ENCODE measurements around the gene ELAVL2. TPM values are rescaled to one million over a fixed set of nuclear protein-coding genes. Genes with fewer than 3 reads are reported as not detected.

ELAVL2 gene
- total RNA-seq, 1 experiment from 2014 or later, result 16.8 TPM

DNA sequence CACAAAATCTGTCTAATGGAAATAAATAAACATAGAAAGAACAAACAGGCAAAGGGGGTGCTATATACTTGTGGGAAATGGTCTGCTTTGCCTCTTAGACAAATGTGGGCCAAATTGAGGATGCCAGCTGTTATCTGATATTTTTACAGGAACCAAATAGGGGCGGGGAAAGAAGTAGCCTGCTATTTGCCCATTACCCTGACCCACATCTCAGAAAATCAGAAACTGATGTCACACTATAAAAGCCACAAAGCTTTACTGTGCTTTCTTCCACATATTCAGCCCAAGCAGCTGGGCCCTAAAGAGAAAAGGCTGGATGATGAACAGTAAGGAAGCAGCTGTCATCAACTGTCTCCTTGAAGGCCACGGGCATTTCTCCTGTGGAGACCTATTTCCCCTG is 97.3 kb downstream of the ELAVL2 start:
- Mint-ChIP-seq H3K27me3 (ENCODE audit: low read depth) (no peaks in the 10 kb centered on the region), H3K36me3 (ENCODE audit: insufficient read depth in 1 of 3, low read depth in 3 of 3) (peaks cover 3 to 5% (median 4%) of the 10 kb centered on the region in 3 experiments; a peak in 5 of 7 replicates), H3K4me3 (no peak overlapping the region), H3K9me3 (no peaks in the 10 kb centered on the region), H3K4me1 (peaks cover 33 to 39% of the 10 kb centered on the region in 2 experiments), H3K27ac (no peak overlapping the region)
- Histone ChIP-seq H2AFZ (ENCODE audit: low read length) (no peak overlapping the region), H2AK5ac (ENCODE audit: insufficient read length, low read length) (no peak overlapping the region), H3K4ac (ENCODE audit: low read depth, low read length) (no peak overlapping the region), H2BK15ac (ENCODE audit: low read depth, low read length) (no peak overlapping the region), H2BK12ac (ENCODE audit: insufficient read length, low read depth, low read length) (no peak overlapping the region), H3T11ph (ENCODE audit: low read length) (no peak overlapping the region), H3K4me2 (ENCODE audit: insufficient read depth, insufficient read length, low read length) (no peak overlapping the region), H4K20me1 (ENCODE audit: control insufficient read depth, insufficient read depth, insufficient read length) (no peaks in the 10 kb centered on the region), H3K56ac (ENCODE audit: insufficient read length, low read depth, low read length) (no peak overlapping the region), H3K23me2 (ENCODE audit: insufficient read length, low read depth, low read length, poor library complexity, severe bottlenecking) (no peaks in the 10 kb centered on the region), H3K79me1 (ENCODE audit: insufficient read depth, low read depth, low read length, poor library complexity, severe bottlenecking) (peaks cover 2% of the 10 kb centered on the region), H4K91ac (ENCODE audit: insufficient read length, low read depth, low read length) (no peak overlapping the region), H3K4me1 (ENCODE audit: insufficient read depth, low read length) (peaks cover 10% of the 10 kb centered on the region; the same call in 1 of the 2 replicates), H3K27ac (ENCODE audit: insufficient read length, low read depth, low read length) (no peak overlapping the region), H2BK20ac (ENCODE audit: low read depth, low read length, poor library complexity, severe bottlenecking) (no peak overlapping the region), H3K79me2 (ENCODE audit: insufficient read depth, low read length) (peaks cover 7% of the 10 kb centered on the region; the same call in 1 of the 2 replicates), H3K9me3 (ENCODE audit: control insufficient read depth, low read depth, low read length) (no peaks in the 10 kb centered on the region), H3K9ac (ENCODE audit: extremely low read depth, insufficient read length, low read length) (no peak overlapping the region), H4K8ac (replicated peaks; ENCODE audit: insufficient read length, low read depth, low read length) (no peak overlapping the region), H3K14ac (ENCODE audit: insufficient read depth, low read length) (no peak overlapping the region), H3K27me3 (ENCODE audit: insufficient read depth, low read length) (no peaks in the 10 kb centered on the region), H2BK120ac (ENCODE audit: low read depth, low read length, poor library complexity, severe bottlenecking) (no peak overlapping the region), H4K5ac (ENCODE audit: insufficient read length, low read depth, low read length) (no peak overlapping the region), H2BK5ac (ENCODE audit: insufficient read length, low read length) (no peak overlapping the region), H3K23ac (ENCODE audit: insufficient read length, low read depth, low read length) (no peak overlapping the region), H3K18ac (ENCODE audit: insufficient read length, low read depth, low read length) (no peak overlapping the region)
- no CpG with 5 or more reads among the region's 2 CpGs for WGBS (ENCODE audit: extremely low coverage, insufficient read length, low lambda C conversion rate)
- TF ChIP-seq, protein P1, sequence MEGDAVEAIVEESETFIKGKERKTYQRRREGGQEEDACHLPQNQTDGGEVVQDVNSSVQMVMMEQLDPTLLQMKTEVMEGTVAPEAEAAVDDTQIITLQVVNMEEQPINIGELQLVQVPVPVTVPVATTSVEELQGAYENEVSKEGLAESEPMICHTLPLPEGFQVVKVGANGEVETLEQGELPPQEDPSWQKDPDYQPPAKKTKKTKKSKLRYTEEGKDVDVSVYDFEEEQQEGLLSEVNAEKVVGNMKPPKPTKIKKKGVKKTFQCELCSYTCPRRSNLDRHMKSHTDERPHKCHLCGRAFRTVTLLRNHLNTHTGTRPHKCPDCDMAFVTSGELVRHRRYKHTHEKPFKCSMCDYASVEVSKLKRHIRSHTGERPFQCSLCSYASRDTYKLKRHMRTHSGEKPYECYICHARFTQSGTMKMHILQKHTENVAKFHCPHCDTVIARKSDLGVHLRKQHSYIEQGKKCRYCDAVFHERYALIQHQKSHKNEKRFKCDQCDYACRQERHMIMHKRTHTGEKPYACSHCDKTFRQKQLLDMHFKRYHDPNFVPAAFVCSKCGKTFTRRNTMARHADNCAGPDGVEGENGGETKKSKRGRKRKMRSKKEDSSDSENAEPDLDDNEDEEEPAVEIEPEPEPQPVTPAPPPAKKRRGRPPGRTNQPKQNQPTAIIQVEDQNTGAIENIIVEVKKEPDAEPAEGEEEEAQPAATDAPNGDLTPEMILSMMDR (conservative IDR thresholded peaks at IDR 0.05), result no peak
- DNase-seq, result no peak
